ENCODE results near the gene RBM20.

RBM20 gene

GRCh38 chr10:110708776-110709443 lies 64.8 kb downstream of the RBM20 start:
- no peak overlapping the region for H3K9ac ChIP-seq (ENCODE audit: low read length)
- H3K9me2 ChIP-seq (replicated peaks; ENCODE audit: insufficient read depth, low read length) = no peaks in the 10 kb centered on the region
- H3K27ac ChIP-seq (ENCODE audit: low read length) = no peak overlapping the region
- H3F3A ChIP-seq (ENCODE audit: insufficient read depth, low read length) = no peaks in the 10 kb centered on the region
- no peak overlapping the region for H2AFZ ChIP-seq (ENCODE audit: low read length)
- no peak overlapping the region for H3K4me3 ChIP-seq (ENCODE audit: low read length)
- no peak overlapping the region for H3K4me2 ChIP-seq (ENCODE audit: low read depth, low read length)
- H3K27me3 ChIP-seq (replicated peaks; ENCODE audit: insufficient read depth, low read length) = no peaks in the 10 kb centered on the region
- no peaks in the 10 kb centered on the region for H3K79me2 ChIP-seq (ENCODE audit: low read length)
- no peaks in the 10 kb centered on the region for H4K20me1 ChIP-seq (ENCODE audit: insufficient read depth, low read length)
- no peak for DNase-seq
- TF ChIP-seq CTCF (IDR thresholded peaks at IDR 0.05; ENCODE audit: low read length) = no peak
- no peak for TF ChIP-seq EZH2phosphoT487 (IDR thresholded peaks at IDR 0.05; ENCODE audit: low read length)
- no peak for TF ChIP-seq EZH2 (optimal IDR thresholded peaks at IDR 0.05; ENCODE audit: low read depth, low read length)
- no peaks in the 10 kb centered on the region for H3K36me3 ChIP-seq (replicated peaks; ENCODE audit: insufficient read depth, low read length)
- no peaks in the 10 kb centered on the region for H3K9me3 ChIP-seq (replicated peaks; ENCODE audit: insufficient read depth, low read length)
- no peaks in the 10 kb centered on the region for H3K4me1 ChIP-seq (ENCODE audit: low read length)

GRCh38 chr10:110709444-110709828 lies 65.3 kb downstream of the RBM20 start:
- no peak overlapping the region for H2AFZ ChIP-seq (ENCODE audit: low read length)
- H3K4me2 ChIP-seq (ENCODE audit: low read depth, low read length) = no peak overlapping the region
- TF ChIP-seq EZH2 (optimal IDR thresholded peaks at IDR 0.05; ENCODE audit: low read depth, low read length) (no peak), CTCF (IDR thresholded peaks at IDR 0.05; ENCODE audit: low read length) (no peak), EZH2phosphoT487 (IDR thresholded peaks at IDR 0.05; ENCODE audit: low read length) (no peak)
- H3K36me3 ChIP-seq (replicated peaks; ENCODE audit: insufficient read depth, low read length) = no peaks in the 10 kb centered on the region
- H3K27me3 ChIP-seq (replicated peaks; ENCODE audit: insufficient read depth, low read length) = no peaks in the 10 kb centered on the region
- no peaks in the 10 kb centered on the region for H3K4me1 ChIP-seq (ENCODE audit: low read length)
- no peak overlapping the region for H3K27ac ChIP-seq (ENCODE audit: low read length)
- no peaks in the 10 kb centered on the region for H4K20me1 ChIP-seq (ENCODE audit: insufficient read depth, low read length)
- no peaks in the 10 kb centered on the region for H3K79me2 ChIP-seq (ENCODE audit: low read length)
- no peak for DNase-seq
- H3K9me2 ChIP-seq (replicated peaks; ENCODE audit: insufficient read depth, low read length) = no peaks in the 10 kb centered on the region
- no peak overlapping the region for H3K4me3 ChIP-seq (ENCODE audit: low read length)
- no peak overlapping the region for H3K9ac ChIP-seq (ENCODE audit: low read length)
- no peaks in the 10 kb centered on the region for H3F3A ChIP-seq (ENCODE audit: insufficient read depth, low read length)
- no peaks in the 10 kb centered on the region for H3K9me3 ChIP-seq (replicated peaks; ENCODE audit: insufficient read depth, low read length)

GRCh38 chr10:110709964-110710587 lies 65.9 kb downstream of the RBM20 start:
- H3F3A ChIP-seq (ENCODE audit: insufficient read depth, low read length) = no peaks in the 10 kb centered on the region

More at GRCh38 chr10:110709964-110710587, 65.9 kb downstream of the RBM20 start:
- Histone ChIP-seq H4K20me1 (ENCODE audit: insufficient read depth, low read length) (no peaks in the 10 kb centered on the region), H2AFZ (ENCODE audit: low read length) (no peak overlapping the region), H3K9ac (ENCODE audit: low read length) (no peak overlapping the region), H3K36me3 (replicated peaks; ENCODE audit: insufficient read depth, low read length) (no peaks in the 10 kb centered on the region), H3K4me2 (ENCODE audit: low read depth, low read length) (no peak overlapping the region), H3K27ac (ENCODE audit: low read length) (no peak overlapping the region), H3K9me2 (replicated peaks; ENCODE audit: insufficient read depth, low read length) (no peaks in the 10 kb centered on the region), H3K27me3 (replicated peaks; ENCODE audit: insufficient read depth, low read length) (no peaks in the 10 kb centered on the region), H3K79me2 (ENCODE audit: low read length) (no peaks in the 10 kb centered on the region), H3K4me1 (ENCODE audit: low read length) (no peaks in the 10 kb centered on the region), H3K9me3 (replicated peaks; ENCODE audit: insufficient read depth, low read length) (no peaks in the 10 kb centered on the region), H3K4me3 (ENCODE audit: low read length) (no peak overlapping the region)
- TF ChIP-seq EZH2phosphoT487 (IDR thresholded peaks at IDR 0.05; ENCODE audit: low read length) (no peak), EZH2 (optimal IDR thresholded peaks at IDR 0.05; ENCODE audit: low read depth, low read length) (no peak), CTCF (IDR thresholded peaks at IDR 0.05; ENCODE audit: low read length) (no peak)
- no peak for DNase-seq

Data from MM.1S (cell line).